HepG2 (cell line): ENCODE measurements around the gene PLPPR2. TPM values are rescaled to one million over a fixed set of nuclear protein-coding genes. Genes with fewer than 3 reads are reported as not detected.

ENCODE experiments used
- CCDC6 ChIP-seq: sonication (generic); formaldehyde crosslinking; IDR thresholded peaks from 2 replicates; pipeline ENCODE4 v1.8.1; 2022; ENCODE audit warnings: mild to moderate bottlenecking, missing genetic modification reagents, moderate library complexity
- DPF2 ChIP-seq: sonication (generic); formaldehyde crosslinking; IDR thresholded peaks from 2 replicates; pipeline ENCODE4 v1.4.0; 2020; ENCODE audit warnings: mild to moderate bottlenecking, low read depth, missing genetic modification reagents, borderline replicate concordance
- FOXC1 ChIP-seq: sonication (generic); formaldehyde crosslinking; IDR thresholded peaks from 2 replicates; pipeline ENCODE4 v1.8.0; 2022; ENCODE audit warnings: mild to moderate bottlenecking, missing genetic modification reagents, borderline replicate concordance
- HNRNPK ChIP-seq: fragments of 200-400 bp; formaldehyde crosslinking; IDR thresholded peaks from 2 replicates; pipeline ENCODE4 v1.6.1; 2018; ENCODE audit warnings: low read length, low read depth, moderate library complexity, mild to moderate bottlenecking; ENCODE audit not compliant: poor library complexity, severe bottlenecking
- KLF11 ChIP-seq: IDR thresholded peaks from 2 replicates; pipeline ENCODE4 v1.6.1; 2016; ENCODE audit warnings: missing compliant biosample characterization
- KMT2A ChIP-seq: sonication (generic); formaldehyde crosslinking; IDR thresholded peaks from 2 replicates; pipeline ENCODE4 v1.4.0; 2020; ENCODE audit warnings: missing genetic modification reagents
- PLSCR1 ChIP-seq: sonication (generic); formaldehyde crosslinking; IDR thresholded peaks from 2 replicates; pipeline ENCODE4 v1.5.0; 2020; ENCODE audit warnings: missing genetic modification reagents, mild to moderate bottlenecking, borderline replicate concordance
- PRMT3 ChIP-seq: sonication (generic); formaldehyde crosslinking; IDR thresholded peaks from 2 replicates; pipeline ENCODE4 v1.8.1; 2022; ENCODE audit warnings: low read depth, mild to moderate bottlenecking, moderate library complexity, missing genetic modification reagents, borderline replicate concordance
- RCOR2 ChIP-seq: IDR thresholded peaks from 2 replicates; pipeline ENCODE4 v1.6.1; 2016; ENCODE audit warnings: missing biosample characterization, missing genetic modification reagents
- REST ChIP-seq, 2 experiments: IDR thresholded peaks; 2 replicates each; pipeline ENCODE4 v1.6.1; 2011 to 2012; ENCODE audit warnings: low read length in 2 of 2, borderline replicate concordance in 1 of 2, low read depth in 1 of 2, mild to moderate bottlenecking in 1 of 2, moderate library complexity in 1 of 2
- SKI ChIP-seq: fragments of 450-650 bp; IDR thresholded peaks from one replicate; pipeline ENCODE4 v1.6.1; 2018; ENCODE audit warnings: mild to moderate bottlenecking; ENCODE audit not compliant: partially characterized antibody
- SMYD3 ChIP-seq: sonication (generic); formaldehyde crosslinking; IDR thresholded peaks from 2 replicates; pipeline ENCODE4 v1.8.1; 2023; ENCODE audit warnings: mild to moderate bottlenecking, missing genetic modification reagents
- SP4 ChIP-seq: sonication (generic); formaldehyde crosslinking; IDR thresholded peaks from 2 replicates; pipeline ENCODE4 v1.8.1; 2023; ENCODE audit warnings: mild to moderate bottlenecking, missing genetic modification reagents
- STAT5B ChIP-seq: sonication (generic); formaldehyde crosslinking; IDR thresholded peaks from 2 replicates; pipeline ENCODE4 v1.4.0; 2020; ENCODE audit warnings: missing genetic modification reagents
- TAF15 ChIP-seq: fragments of 200-400 bp; formaldehyde crosslinking; IDR thresholded peaks from one replicate; pipeline ENCODE4 v1.6.1; 2018; ENCODE audit warnings: mild to moderate bottlenecking, low read depth, low read length; ENCODE audit not compliant: poor library complexity, severe bottlenecking
- TEAD2 ChIP-seq: sonication (generic); formaldehyde crosslinking; IDR thresholded peaks from 2 replicates; pipeline ENCODE4 v1.9.0; 2021; ENCODE audit warnings: missing genetic modification reagents
- WIZ ChIP-seq: sonication (generic); formaldehyde crosslinking; IDR thresholded peaks from 2 replicates; pipeline ENCODE4 v1.5.1; 2020; ENCODE audit warnings: mild to moderate bottlenecking, missing genetic modification reagents
- ZEB1 ChIP-seq: IDR thresholded peaks from 2 replicates; pipeline ENCODE4 v1.6.1; 2012; ENCODE audit warnings: mild to moderate bottlenecking, low read depth, inconsistent platforms; ENCODE audit not compliant: insufficient replicate concordance
- ZNF12 ChIP-seq: sonication (generic); formaldehyde crosslinking; IDR thresholded peaks from 2 replicates; pipeline ENCODE4 v1.5.0; 2020; ENCODE audit warnings: missing genetic modification reagents
- ZNF232 ChIP-seq: sonication (generic); formaldehyde crosslinking; IDR thresholded peaks from 2 replicates; pipeline ENCODE4 v1.4.0; 2020; ENCODE audit warnings: missing genetic modification reagents, borderline replicate concordance
- ZNF382 ChIP-seq: sonication (generic); formaldehyde crosslinking; IDR thresholded peaks from 2 replicates; pipeline ENCODE4 v1.5.0; 2020; ENCODE audit warnings: missing genetic modification reagents, mild to moderate bottlenecking, borderline replicate concordance
- ZNF563 ChIP-seq: sonication (generic); formaldehyde crosslinking; IDR thresholded peaks from 2 replicates; pipeline ENCODE4 v1.8.0; 2022; ENCODE audit warnings: mild to moderate bottlenecking, moderate library complexity, missing genetic modification reagents
- ZNF709 ChIP-seq: sonication (generic); formaldehyde crosslinking; IDR thresholded peaks from 2 replicates; pipeline ENCODE4 v1.5.0; 2020; ENCODE audit warnings: mild to moderate bottlenecking, missing genetic modification reagents
- ZNF720 ChIP-seq: sonication (generic); formaldehyde crosslinking; IDR thresholded peaks from 2 replicates; pipeline ENCODE4 v1.4.0; 2020; ENCODE audit warnings: missing genetic modification reagents
- ZNF782 ChIP-seq: sonication (generic); formaldehyde crosslinking; IDR thresholded peaks from 2 replicates; pipeline ENCODE4 v1.4.0; 2020; ENCODE audit warnings: missing genetic modification reagents, mild to moderate bottlenecking, borderline replicate concordance
- ZNF841 ChIP-seq: sonication (generic); formaldehyde crosslinking; IDR thresholded peaks from 2 replicates; pipeline ENCODE4 v1.8.1; 2023; ENCODE audit warnings: missing genetic modification reagents, borderline replicate concordance
- ZNF883 ChIP-seq: sonication (generic); formaldehyde crosslinking; IDR thresholded peaks from 2 replicates; pipeline ENCODE4 v1.5.1; 2020; ENCODE audit warnings: mild to moderate bottlenecking, missing genetic modification reagents; ENCODE audit errors: not compliant biosample characterization
- polyA plus RNA-seq, 8 experiments: library from polyadenylated mRNA; depleted of rRNA in 3 of 8; stranded (reverse) in 7 of 8; unstranded in 1 of 8; fragments of >200 nt; fragmentation: Illumina TruSeq in 4 of 8; extraction: Trizol in 4 of 8; gene quantifications; 2 replicates each; pipeline versions ENCODE4 v1.2.1 to v1.2.3, GENCODE V29; 2011 to 2016; ENCODE audit warnings: low read depth in 4 of 8, missing spikeins in 1 of 8, mixed read lengths in 1 of 8; ENCODE audit not compliant: insufficient read depth in 1 of 8
- total RNA-seq, 5 experiments: library from RNA; depleted of rRNA; stranded (reverse); fragments of >200 nt; fragmentation: Illumina TruSeq; extraction: Trizol; gene quantifications; 2 replicates each; pipeline ENCODE4 v1.2.3, GENCODE V29; 2016; ENCODE audit warnings: low read depth in 1 of 5

PLPPR2 gene
- total and polyA plus RNA-seq, 2 of the 13 experiments (the other 11 are each of a cell fraction or from before 2014, with no cell fraction given) = 1.5 to 2.1 TPM

DNA sequence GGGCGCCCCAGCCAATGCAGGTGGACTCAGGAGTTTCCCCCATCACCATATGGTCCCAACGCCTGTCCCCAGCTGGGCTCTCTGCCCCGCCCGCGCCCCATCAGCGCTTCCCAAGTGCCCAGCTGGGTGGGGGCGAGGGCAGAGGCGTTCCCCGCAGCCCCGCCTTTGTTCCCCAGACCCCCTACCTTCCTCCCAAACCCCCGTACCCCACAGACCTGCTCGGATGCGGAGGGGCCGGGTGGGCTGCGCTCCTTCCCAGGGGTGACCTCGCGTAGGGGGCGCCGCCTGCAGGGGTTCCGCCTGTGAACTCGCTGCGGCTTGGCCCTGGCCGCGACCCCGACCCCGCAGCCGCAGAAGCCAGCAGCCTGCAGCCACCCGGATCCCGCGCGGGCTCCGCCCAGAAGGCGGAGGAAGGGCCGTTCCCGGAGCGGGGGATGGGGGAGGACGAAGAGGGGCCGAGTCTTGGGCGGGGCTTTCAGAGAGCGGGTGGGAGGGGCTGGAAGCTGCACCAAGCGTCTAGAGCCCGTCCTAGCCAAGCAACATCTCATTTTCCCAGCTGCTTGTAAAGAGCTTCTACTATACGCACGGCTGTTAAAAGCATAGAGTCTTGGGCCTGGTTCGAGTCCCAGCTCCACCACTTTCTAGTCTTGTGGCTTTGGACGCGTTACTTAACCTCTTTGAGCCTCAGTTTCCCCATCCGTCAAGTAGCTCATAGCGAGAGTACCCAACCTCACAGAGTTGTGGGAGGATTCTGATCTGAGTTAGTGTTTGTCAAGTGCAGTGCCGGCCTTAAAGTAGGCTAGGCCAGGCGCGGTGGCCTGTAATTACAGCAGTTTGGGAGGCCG lies 15.8 kb upstream of the PLPPR2 start, which contains the start of gene RAB3D (continued):
- TF ChIP-seq REST (IDR thresholded peaks at IDR 0.05; ENCODE audit: borderline replicate concordance in 1 of 2, low read depth in 1 of 2, low read length in 2 of 2) (no peak), ZNF709 (no peak), SKI (no peak), DPF2 (CRISPR knock-in tag) (no peak), SMYD3 (no peak), ZNF720 (no peak), HNRNPK (peak; percentile 96), ZNF883 (no peak), STAT5B (CRISPR knock-in tag) (no peak), KMT2A (CRISPR knock-in tag) (no peak), KLF11 (CRISPR knock-in tag) (no peak), CCDC6 (CRISPR knock-in tag) (no peak), PRMT3 (CRISPR knock-in tag) (no peak), WIZ (CRISPR knock-in tag) (no peak), ZNF382 (no peak), SP4 (CRISPR knock-in tag) (0 out of 2 replicates have a peak, but pooled peaks have one; percentile 26), ZNF563 (CRISPR knock-in tag) (peak; percentile 41; the same call in 1 of the 2 replicates), ZNF12 (CRISPR knock-in tag) (no peak), FOXC1 (CRISPR knock-in tag) (no peak), ZNF841 (CRISPR knock-in tag) (no peak), TEAD2 (CRISPR knock-in tag) (no peak), ZNF232 (no peak), TAF15 (no peak), PLSCR1 (CRISPR knock-in tag) (no peak), ZEB1 (no peak), ZNF782 (CRISPR knock-in tag) (no peak), RCOR2 (CRISPR knock-in tag) (no peak)
